HG03571 (cell line): ENCODE data around the gene PDE6D.
"Not testable (repeated sequence)": the region's sequence is repeated elsewhere in the genome, so short reads cannot be mapped to it uniquely, and the experiment has no call there.

Source experiments
- ATAC-seq: cut with Tn5 transposase; IDR thresholded peaks from one replicate; pipeline ENCODE4 v1.9.1; 2021; ENCODE audit not compliant: unreplicated experiment

The PDE6D gene

GRCh38 chr2:231720987-231721966 lies 59.8 kb downstream of the PDE6D start:
- peak; percentile 67 for ATAC-seq

GRCh38 chr2:231720292-231720986 lies 60.6 kb downstream of the PDE6D start:
- no peak for ATAC-seq

GRCh38 chr2:231718799-231719198 lies 62.3 kb downstream of the PDE6D start:
- ATAC-seq = no peak

GRCh38 chr2:231717281-231718171 lies 63.6 kb downstream of the PDE6D start:
- peak; percentile 32 for ATAC-seq

- no peak for ATAC-seq
These were observed 64.3 kb downstream of the PDE6D start for GRCh38 chr2:231716666-231717280.

- no peak for ATAC-seq
These were observed 65.0 kb downstream of the PDE6D start for GRCh38 chr2:231715988-231716616.

GRCh38 chr2:231715499-231715837 lies 65.6 kb downstream of the PDE6D start:
- no peak for ATAC-seq

GRCh38 chr2:231714639-231715498 lies 66.2 kb downstream of the PDE6D start:
- no peak for ATAC-seq

GRCh38 chr2:231713730-231714638 lies 67.1 kb downstream of the PDE6D start:
- peak; percentile 17 for ATAC-seq

- ATAC-seq = not testable (repeated sequence)
These were observed 67.7 kb downstream of the PDE6D start for GRCh38 chr2:231713406-231713729.

- ATAC-seq = not testable (repeated sequence)
These were observed 68.5 kb downstream of the PDE6D start for GRCh38 chr2:231712451-231713021.

- ATAC-seq = no peak
These were observed 69.2 kb downstream of the PDE6D start for GRCh38 chr2:231711677-231712450.

- no peak for ATAC-seq
These were observed 70.0 kb downstream of the PDE6D start for GRCh38 chr2:231710799-231711676.

- ATAC-seq = peak; percentile 16
These were observed 70.9 kb downstream of the PDE6D start for GRCh38 chr2:231709981-231710798.

GRCh38 chr2:231709636-231709980 lies 71.5 kb downstream of the PDE6D start:
- ATAC-seq = no peak
